Kidney (tissue), 14 donors: ENCODE data around the gene HHIPL1. TPM values are rescaled to one million over a fixed set of nuclear protein-coding genes. Genes with fewer than 3 reads are reported as not detected.

ENCODE experiments used
- DNase-seq, 5 donors: peaks; one replicate each; pipeline ENCODE4 v3.0.0-alpha.2; 2013 to 2020
- FAIRE-seq: peaks from 2 replicates; lab custom pipeline; 2012; peaks lifted over from hg19 to GRCh38; lab: Jason Lieb, UNC
- H3K27ac ChIP-seq, 2 donors: one replicate each; pipeline ENCODE4 v1.7.0; 2013; ENCODE audit warnings: low read depth in 2 of 2, low read length in 2 of 2, inconsistent platforms in 1 of 2
- H3K27me3 ChIP-seq: one replicate; pipeline ENCODE4 v1.7.1; 2013; ENCODE audit warnings: low read length, inconsistent platforms; ENCODE audit not compliant: control insufficient read depth, insufficient read depth
- H3K36me3 ChIP-seq, 3 donors: one replicate each; pipeline versions ENCODE4 v1.7.0 to v1.7.1; 2013; ENCODE audit warnings: low read length in 3 of 3, control low read depth in 1 of 3, inconsistent platforms in 1 of 3; ENCODE audit not compliant: insufficient read depth in 3 of 3, control insufficient read depth in 2 of 3
- H3K4me1 ChIP-seq, 3 donors: one replicate each; pipeline versions ENCODE4 v1.7.0 to v1.7.1; 2013; ENCODE audit warnings: low read length in 3 of 3, inconsistent platforms in 1 of 3, low read depth in 1 of 3; ENCODE audit not compliant: control insufficient read depth in 2 of 3, insufficient read depth in 2 of 3
- H3K4me3 ChIP-seq, 3 donors: one replicate each; pipeline versions ENCODE4 v1.7.0 to v1.8.1; 2013; ENCODE audit warnings: low read length in 3 of 3, control low read depth in 1 of 3, inconsistent platforms in 1 of 3
- H3K9ac ChIP-seq, 3 donors: one replicate each; pipeline versions ENCODE4 v1.7.0 to v1.7.1; 2013; ENCODE audit warnings: low read length in 3 of 3, control low read depth in 1 of 3, inconsistent platforms in 1 of 3
- H3K9me3 ChIP-seq, 3 donors: one replicate each; pipeline versions ENCODE4 v1.7.0 to v1.7.1; 2013; ENCODE audit warnings: low read length in 3 of 3, control low read depth in 1 of 3, inconsistent platforms in 1 of 3; ENCODE audit not compliant: control insufficient read depth in 2 of 3, insufficient read depth in 1 of 3
- CTCF ChIP-seq: IDR thresholded peaks from 3 replicates; pipeline ENCODE4 v1.5.1; 2012; ENCODE audit warnings: mild to moderate bottlenecking, moderate library complexity, borderline replicate concordance; ENCODE audit not compliant: insufficient read depth; ENCODE audit errors: extremely low read depth
- intact Hi-C: fragments of 100-400 bp; cut with DNase I; formaldehyde crosslinking; loops from one replicate; pipeline ENCODE4 v1.11.1; 2022
- polyA plus RNA-seq: library from polyadenylated mRNA; stranded (reverse); fragments of 350-450 nt; fragmentation: Illumina TruSeq; extraction: RNeasy Lipid Tissue Mini Kit (QIAGEN cat#74804); gene quantifications from one replicate; pipeline ENCODE4 v1.2.3, GENCODE V29; 2014; ENCODE audit warnings: low read depth, low replicate concordance; ENCODE audit not compliant: insufficient read depth
- total RNA-seq: library from RNA; stranded (reverse); fragmentation: NEBNext Ultra II Directional; extraction: Animal tissue kit (Norgen Biotek cat#: 25700); gene quantifications from one replicate; pipeline ENCODE4 v1.2.1, GENCODE V29; 2021
- donor health status: control.
- donor health status: control.
- donor health status: control.
- donor health status: control.
- donor health status: control.
- donor health status: DM: yes; HTN: yes; CAD: no.
- donor health status: Normal renal cell carcinoma (clear cell type).

Gene HHIPL1
- total and polyA plus RNA-seq, 2 donors from 2014 or later, result 0.32 to 0.88 TPM

- Histone ChIP-seq H3K27ac (no peak overlapping the region), H3K27me3 (peaks cover 13% of the 10 kb centered on the region), H3K4me1 (no peaks in the 10 kb centered on the region), H3K9ac (no peak overlapping the region), H3K4me3 (no peak overlapping the region), H3K9me3 (no peaks in the 10 kb centered on the region), H3K36me3 (no peaks in the 10 kb centered on the region)
- DNase-seq (no peak), FAIRE-seq (no peak)
- no peak for TF ChIP-seq CTCF
- intact Hi-C loops, result no loop called here
These were observed 13.4 kb downstream of the HHIPL1 start for GRCh38 chr14:99658218-99658845.

- intact Hi-C loops, result no loop called here
- no peak overlapping the region for H3K4me3 ChIP-seq
These were observed 14.4 kb downstream of the HHIPL1 start for GRCh38 chr14:99659333-99659741.

GRCh38 chr14:99660006-99660566 is 15.2 kb downstream of the HHIPL1 start:
- Histone ChIP-seq H3K4me3 (no peak overlapping the region), H3K27me3 (peaks cover 13% of the 10 kb centered on the region), H3K4me1 (no peaks in the 10 kb centered on the region), H3K27ac (no peak overlapping the region), H3K36me3 (no peaks in the 10 kb centered on the region), H3K9ac (no peak overlapping the region), H3K9me3 (no peaks in the 10 kb centered on the region)
- DNase-seq, result peak; percentile 37 to 75 (median 57)
- FAIRE-seq, result no peak
- no peak for TF ChIP-seq CTCF
- intact Hi-C loops, result no loop called here

More at GRCh38 chr14:99659333-99659741, 14.4 kb downstream of the HHIPL1 start:
- no peak for TF ChIP-seq CTCF
- DNase-seq, result peak in 4 of 5 donors; percentile 31 to 68 (median 46)
- no peak overlapping the region for H3K27ac ChIP-seq
- FAIRE-seq, result no peak
- no peaks in the 10 kb centered on the region for H3K36me3 ChIP-seq
- no peaks in the 10 kb centered on the region for H3K9me3 ChIP-seq
- H3K27me3 ChIP-seq, result peaks cover 13% of the 10 kb centered on the region
- no peak overlapping the region for H3K9ac ChIP-seq
- no peaks in the 10 kb centered on the region for H3K4me1 ChIP-seq
